ENCODE measurements around the gene EFNA5. TPM values are rescaled to one million over a fixed set of nuclear protein-coding genes. Genes with fewer than 3 reads are reported as not detected.

Gene EFNA5
- total RNA-seq, 1 experiment from 2014 or later: 0.22 TPM

- no peaks in the 10 kb centered on the region for H4K20me1 ChIP-seq (ENCODE audit: insufficient read depth)
- ChIA-PET POLR2A (no interaction called here), CTCF (interaction anchor here (1.3 kb wide), 1 partner anchor 25 kb away, joined by 6 read pairs; no protein-coding TSS in a partner anchor), RAD21 (ENCODE audit: low non-redundant PET in 1 of 2, low total read pairs in 2 of 2, uncharacterized antibody in 2 of 2, unreplicated experiment in 2 of 2) (no interaction called here)
- no peak overlapping the region for H3K4me2 ChIP-seq (ENCODE audit: low read length)
- H2AFZ ChIP-seq (ENCODE audit: low read depth, low read length, poor library complexity, severe bottlenecking): no peak overlapping the region
- H3K4me3 ChIP-seq (replicated peaks in 1 of 2; ENCODE audit: low read depth in 1 of 2, low read length in 2 of 2): no peak overlapping the region
- TF ChIP-seq POLR2AphosphoS5 (IDR thresholded peaks at IDR 0.05; ENCODE audit: low read depth, low read length): no peak
- no peak for TF ChIP-seq ZNF274 (IDR thresholded peaks at IDR 0.05; ENCODE audit: low read depth, low read length)
- no peak for TF ChIP-seq EGR1 (IDR thresholded peaks at IDR 0.05; ENCODE audit: low read depth)
- TF ChIP-seq TCF7L2 (IDR thresholded peaks at IDR 0.05; ENCODE audit: borderline replicate concordance, extremely low read depth, insufficient read depth, insufficient read length): no peak
- no peak for TF ChIP-seq FOSL1 (IDR thresholded peaks at IDR 0.05; ENCODE audit: low read depth)
- TF ChIP-seq REST (IDR thresholded peaks at IDR 0.05; ENCODE audit: low read depth): no peak
- TF ChIP-seq YY1 (IDR thresholded peaks at IDR 0.05; ENCODE audit: extremely low read depth, insufficient replicate concordance, low read depth, low read length): no peak
- TF ChIP-seq MAX (IDR thresholded peaks at IDR 0.05): no peak
- no peak for TF ChIP-seq EZH2 (IDR thresholded peaks at IDR 0.05)
- TF ChIP-seq POLR2A (IDR thresholded peaks at IDR 0.05; ENCODE audit: borderline replicate concordance, extremely low read depth, insufficient read depth, insufficient read length): no peak
- no peak for TF ChIP-seq JUND (IDR thresholded peaks at IDR 0.05)
- TF ChIP-seq CBX3 (IDR thresholded peaks at IDR 0.05; ENCODE audit: low read depth): no peak
- TF ChIP-seq SP1 (IDR thresholded peaks at IDR 0.05; ENCODE audit: low read depth): no peak
- TF ChIP-seq SRF (IDR thresholded peaks at IDR 0.05; ENCODE audit: low read depth): no peak
- no peak for TF ChIP-seq CTCF (IDR thresholded peaks at IDR 0.05 in 2 of 3, conservative IDR thresholded peaks at IDR 0.05 in 1 of 3; ENCODE audit: borderline replicate concordance in 1 of 3, insufficient read depth in 1 of 3, low read depth in 2 of 3, low read length in 2 of 3)
- no peak for TF ChIP-seq CEBPB (IDR thresholded peaks at IDR 0.05; ENCODE audit: low read depth)
- TF ChIP-seq ELF1 (IDR thresholded peaks at IDR 0.05; ENCODE audit: borderline replicate concordance, low read depth): no peak
- peaks cover 10 to 14% of the 10 kb centered on the region in 2 experiments; a peak in 3 of 4 replicates for H3K4me1 ChIP-seq (ENCODE audit: control insufficient read depth in 1 of 2, insufficient read depth in 2 of 2, low read length in 2 of 2)
- H3K27me3 ChIP-seq (ENCODE audit: insufficient read depth, low read length): peaks cover 8% of the 10 kb centered on the region; the same call in 1 of the 2 replicates
- H3K9me3 ChIP-seq (ENCODE audit: control insufficient read depth in 1 of 2, insufficient read depth in 1 of 2, low read depth in 1 of 2, low read length in 2 of 2): no peaks in the 10 kb centered on the region
- no TSS peak for BruUV-seq (replicated peaks)
- H3K9ac ChIP-seq (ENCODE audit: low read length): no peak overlapping the region
- H3K79me2 ChIP-seq (ENCODE audit: insufficient read depth, low read length): no peaks in the 10 kb centered on the region
- H3K36me3 ChIP-seq (ENCODE audit: control insufficient read depth in 1 of 2, insufficient read depth in 2 of 2, low read length in 2 of 2): no peaks in the 10 kb centered on the region
- ATAC-seq (no peak), DNase-seq (ENCODE audit: low read depth, low spot score) (no peak)
- intact Hi-C loops (cut with micrococcal nuclease): no loop called here
- H3K9me2 ChIP-seq (ENCODE audit: insufficient read depth): no peaks in the 10 kb centered on the region
- H3K27ac ChIP-seq (ENCODE audit: low read depth, low read length): no peak overlapping the region
These were observed 124.0 kb downstream of the EFNA5 start for GRCh38 chr5:107546719-107547118.
